ENCODE measurements around the gene INTS1. TPM values are rescaled to one million over a fixed set of nuclear protein-coding genes. Genes with fewer than 3 reads are reported as not detected.

Gene INTS1
- total RNA-seq, 1 experiment from 2014 or later: 122 TPM

- H3K36me3 Mint-ChIP-seq (ENCODE audit: insufficient read depth, unreplicated experiment): peaks cover 70% of the 10 kb centered on the region
- no peaks in the 10 kb centered on the region for H3K4me1 Mint-ChIP-seq (ENCODE audit: low read depth, unreplicated experiment)
- CTCF ChIA-PET: no interaction called here
- H3K36me3 ChIP-seq (ENCODE audit: control insufficient read depth, insufficient read depth, low read length): no peaks in the 10 kb centered on the region
- no peak for TF ChIP-seq CTCF (IDR thresholded peaks at IDR 0.05; ENCODE audit: insufficient read depth in 1 of 2, low read depth in 1 of 2, low read length in 1 of 2, severe bottlenecking in 1 of 2, unreplicated experiment in 1 of 2)
- no peaks in the 10 kb centered on the region for H3K27me3 Mint-ChIP-seq (ENCODE audit: insufficient read depth, unreplicated experiment)
- DNase-seq: no peak
- H3K27ac Mint-ChIP-seq (ENCODE audit: unreplicated experiment): no peak overlapping the region
- no peak overlapping the region for H3K4me3 Mint-ChIP-seq (ENCODE audit: unreplicated experiment)
- intact Hi-C loops (cut with micrococcal nuclease; ENCODE audit: unreplicated experiment): no loop called here
- H3K9me3 Mint-ChIP-seq (ENCODE audit: unreplicated experiment): no peaks in the 10 kb centered on the region
- H3K27me3 ChIP-seq (replicated peaks; ENCODE audit: control insufficient read depth, insufficient read depth, low read length): no peaks in the 10 kb centered on the region
- H3K9me3 ChIP-seq: no peaks in the 10 kb centered on the region
- POLR2A ChIA-PET: no interaction called here
- no peaks in the 10 kb centered on the region for H3K4me1 ChIP-seq
- H3K4me3 ChIP-seq (ENCODE audit: low read depth, low read length): no peak overlapping the region
- no TSS peak for BruUV-seq (replicated peaks)
Observed at GRCh38 chr7:1494447-1494846, 9.7 kb downstream of the INTS1 start.

- H3K4me1 Mint-ChIP-seq (ENCODE audit: low read depth, unreplicated experiment): no peaks in the 10 kb centered on the region
- ChIA-PET POLR2A (no interaction called here), CTCF (no interaction called here)
- BruUV-seq (replicated peaks): no TSS peak
- H3K27me3 ChIP-seq (replicated peaks; ENCODE audit: control insufficient read depth, insufficient read depth, low read length): no peaks in the 10 kb centered on the region
- H3K9me3 Mint-ChIP-seq (ENCODE audit: unreplicated experiment): no peaks in the 10 kb centered on the region
- H3K4me3 Mint-ChIP-seq (ENCODE audit: unreplicated experiment): no peak overlapping the region
- no peak overlapping the region for H3K27ac Mint-ChIP-seq (ENCODE audit: unreplicated experiment)
- H3K4me1 ChIP-seq: no peaks in the 10 kb centered on the region
- TF ChIP-seq CTCF (IDR thresholded peaks at IDR 0.05; ENCODE audit: insufficient read depth in 1 of 2, low read depth in 1 of 2, low read length in 1 of 2, severe bottlenecking in 1 of 2, unreplicated experiment in 1 of 2): no peak
- DNase-seq: no peak
- no peaks in the 10 kb centered on the region for H3K36me3 ChIP-seq (ENCODE audit: control insufficient read depth, insufficient read depth, low read length)
- no peaks in the 10 kb centered on the region for H3K27me3 Mint-ChIP-seq (ENCODE audit: insufficient read depth, unreplicated experiment)
- intact Hi-C loops (cut with micrococcal nuclease; ENCODE audit: unreplicated experiment): no loop called here
- no peak overlapping the region for H3K4me3 ChIP-seq (ENCODE audit: low read depth, low read length)
- no peaks in the 10 kb centered on the region for H3K9me3 ChIP-seq
- peaks cover 70% of the 10 kb centered on the region for H3K36me3 Mint-ChIP-seq (ENCODE audit: insufficient read depth, unreplicated experiment)
Observed at GRCh38 chr7:1493571-1493970, 10.6 kb downstream of the INTS1 start.

DNA sequence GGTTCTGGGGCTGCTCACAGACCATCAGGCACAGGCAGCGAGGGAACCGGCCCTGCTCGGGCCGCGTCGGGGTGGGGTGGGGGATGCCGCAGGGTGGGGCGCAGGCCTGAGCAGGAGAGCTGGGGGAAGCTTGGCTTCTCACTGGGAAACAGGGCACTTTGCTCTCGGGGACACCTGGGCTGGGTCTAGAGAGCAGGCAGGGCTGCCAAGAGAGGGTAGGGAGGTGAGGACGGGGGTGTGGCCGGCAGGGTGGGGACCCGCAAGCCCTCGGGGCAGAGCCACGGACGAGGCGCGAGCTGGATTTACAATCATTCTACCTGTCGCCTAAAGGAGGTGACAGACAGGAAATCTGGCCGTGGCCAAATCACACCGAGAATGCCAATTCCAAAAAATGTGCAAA lies 11.1 kb downstream of the INTS1 start:
- H3K36me3 Mint-ChIP-seq (ENCODE audit: insufficient read depth, unreplicated experiment): peaks cover 74% of the 10 kb centered on the region
- ChIA-PET CTCF (no interaction called here), POLR2A (no interaction called here)
- no peaks in the 10 kb centered on the region for H3K9me3 Mint-ChIP-seq (ENCODE audit: unreplicated experiment)
- Histone ChIP-seq H3K4me1 (no peaks in the 10 kb centered on the region), H3K36me3 (ENCODE audit: control insufficient read depth, insufficient read depth, low read length) (no peaks in the 10 kb centered on the region), H3K9me3 (no peaks in the 10 kb centered on the region), H3K4me3 (ENCODE audit: low read depth, low read length) (no peak overlapping the region), H3K27me3 (replicated peaks; ENCODE audit: control insufficient read depth, insufficient read depth, low read length) (no peaks in the 10 kb centered on the region)
- TF ChIP-seq CTCF (IDR thresholded peaks at IDR 0.05; ENCODE audit: insufficient read depth in 1 of 2, low read depth in 1 of 2, low read length in 1 of 2, severe bottlenecking in 1 of 2, unreplicated experiment in 1 of 2): no peak
- DNase-seq: no peak
- H3K4me1 Mint-ChIP-seq (ENCODE audit: low read depth, unreplicated experiment): no peaks in the 10 kb centered on the region
- intact Hi-C loops (cut with micrococcal nuclease; ENCODE audit: unreplicated experiment): no loop called here
- no peak overlapping the region for H3K4me3 Mint-ChIP-seq (ENCODE audit: unreplicated experiment)
- H3K27me3 Mint-ChIP-seq (ENCODE audit: insufficient read depth, unreplicated experiment): no peaks in the 10 kb centered on the region
- BruUV-seq (replicated peaks): no TSS peak
- H3K27ac Mint-ChIP-seq (ENCODE audit: unreplicated experiment): no peak overlapping the region
